ENCODE measurements around the gene IL18R1. TPM values are rescaled to one million over a fixed set of nuclear protein-coding genes. Genes with fewer than 3 reads are reported as not detected.
"Not testable (repeated sequence)": the region's sequence is repeated elsewhere in the genome, so short reads cannot be mapped to it uniquely, and the experiment has no call there.

The IL18R1 gene
- total RNA-seq, result 10 to 100 TPM; 17.4 to 31.7 TPM
- total RNA-seq, result 32.3 to 72.0 reads per million in 2 donors

- peak; percentile 56 to 69 (median 62) for DNase-seq
- ATAC-seq, result peak; percentile 85
- Mint-ChIP-seq H3K27me3 (no peaks in the 10 kb centered on the region), H3K4me1 (peaks cover 32% of the 10 kb centered on the region), H3K36me3 (ENCODE audit: low read depth) (peaks cover 3% of the 10 kb centered on the region), H3K27ac (peak within 1 kb of the TSS; percentile 99), H3K4me3 (peak within 1 kb of the TSS; percentile 100)
- H3K9me3 ChIP-seq (ENCODE audit: control insufficient read depth, low read length, poor library complexity, severe bottlenecking), result no peaks in the 10 kb centered on the region
Measured at GRCh38 chr2:102355526-102356380, at the start of gene IL18R1. Gene IL18R1, plus strand, starts transcription at chr2:102355796. Its CDS starts 6,865 bp downstream, at chr2:102362661.

GRCh38 chr2:102306125-102306524, 49.5 kb upstream of the IL18R1 start:
- Mint-ChIP-seq H3K36me3 (ENCODE audit: low read depth) (peaks cover 5% of the 10 kb centered on the region), H3K27ac (no peak overlapping the region), H3K27me3 (peaks cover 38% of the 10 kb centered on the region), H3K4me3 (no peak overlapping the region), H3K4me1 (peaks cover 18% of the 10 kb centered on the region)
- ATAC-seq, result no peak
- no peak for DNase-seq
- no peaks in the 10 kb centered on the region for H3K9me3 ChIP-seq (ENCODE audit: control insufficient read depth, low read length, poor library complexity, severe bottlenecking)

- peaks cover 2% of the 10 kb centered on the region for H3K36me3 Mint-ChIP-seq (ENCODE audit: low read depth)
- H3K4me3 Mint-ChIP-seq, result no peak within 1 kb of the TSS
- DNase-seq (no peak), ATAC-seq (no peak)
- H3K9me3 ChIP-seq (ENCODE audit: control insufficient read depth, low read length, poor library complexity, severe bottlenecking), result no peaks in the 10 kb centered on the region
- H3K27me3 Mint-ChIP-seq, result peaks cover 26% of the 10 kb centered on the region
- H3K4me1 Mint-ChIP-seq, result peaks cover under 1% of the 10 kb centered on the region
- H3K27ac Mint-ChIP-seq, result no peak within 1 kb of the TSS
Measured at GRCh38 chr2:102310964-102311640, 44.5 kb upstream of the IL18R1 start, which contains the start of gene IL1RL1. Gene IL1RL1, plus strand, starts transcription at chr2:102311563. Its CDS starts 26,702 bp downstream, at chr2:102338265.

GRCh38 chr2:102313025-102313424, 42.6 kb upstream of the IL18R1 start:
- no peak for ATAC-seq
- H3K9me3 ChIP-seq (ENCODE audit: control insufficient read depth, low read length, poor library complexity, severe bottlenecking), result no peaks in the 10 kb centered on the region
- Mint-ChIP-seq H3K36me3 (ENCODE audit: low read depth) (peaks cover 2% of the 10 kb centered on the region), H3K27ac (no peak overlapping the region), H3K4me3 (no peak overlapping the region), H3K27me3 (peaks cover 12% of the 10 kb centered on the region), H3K4me1 (no peaks in the 10 kb centered on the region)
- DNase-seq, result no peak

- Mint-ChIP-seq H3K27ac (no peak overlapping the region), H3K4me1 (no peaks in the 10 kb centered on the region), H3K27me3 (peaks cover 12% of the 10 kb centered on the region), H3K4me3 (no peak overlapping the region), H3K36me3 (ENCODE audit: low read depth) (peaks cover 2% of the 10 kb centered on the region)
- no peaks in the 10 kb centered on the region for H3K9me3 ChIP-seq (ENCODE audit: control insufficient read depth, low read length, poor library complexity, severe bottlenecking)
- DNase-seq (no peak), ATAC-seq (no peak)
Measured at GRCh38 chr2:102313471-102313870, 42.1 kb upstream of the IL18R1 start.

- H3K9me3 ChIP-seq (ENCODE audit: control insufficient read depth, low read length, poor library complexity, severe bottlenecking), result no peaks in the 10 kb centered on the region
- H3K4me1 Mint-ChIP-seq, result no peaks in the 10 kb centered on the region
- H3K4me3 Mint-ChIP-seq, result no peak overlapping the region
- H3K27me3 Mint-ChIP-seq, result peaks cover 12% of the 10 kb centered on the region
- ATAC-seq (no peak), DNase-seq (no peak)
- peaks cover 2% of the 10 kb centered on the region for H3K36me3 Mint-ChIP-seq (ENCODE audit: low read depth)
- H3K27ac Mint-ChIP-seq, result no peak overlapping the region
Measured at GRCh38 chr2:102313950-102314349, 41.6 kb upstream of the IL18R1 start.

- H3K9me3 ChIP-seq (ENCODE audit: control insufficient read depth, low read length, poor library complexity, severe bottlenecking), result no peaks in the 10 kb centered on the region
- Mint-ChIP-seq H3K27me3 (peaks cover 12% of the 10 kb centered on the region), H3K4me3 (no peak overlapping the region), H3K36me3 (ENCODE audit: low read depth) (peaks cover 2% of the 10 kb centered on the region), H3K27ac (no peak overlapping the region), H3K4me1 (no peaks in the 10 kb centered on the region)
- DNase-seq, result no peak
- ATAC-seq, result no peak
Measured at GRCh38 chr2:102315921-102316320, 39.7 kb upstream of the IL18R1 start.

- peaks cover 2% of the 10 kb centered on the region for H3K36me3 Mint-ChIP-seq (ENCODE audit: low read depth)
- ATAC-seq (no peak), DNase-seq (no peak)
- no peak overlapping the region for H3K27ac Mint-ChIP-seq
- H3K4me1 Mint-ChIP-seq, result no peaks in the 10 kb centered on the region
- no peaks in the 10 kb centered on the region for H3K9me3 ChIP-seq (ENCODE audit: control insufficient read depth, low read length, poor library complexity, severe bottlenecking)
- H3K4me3 Mint-ChIP-seq, result no peak overlapping the region
- peaks cover 7% of the 10 kb centered on the region for H3K27me3 Mint-ChIP-seq
Measured at GRCh38 chr2:102317715-102318114, 37.9 kb upstream of the IL18R1 start.

GRCh38 chr2:102318437-102318836, 37.2 kb upstream of the IL18R1 start:
- Mint-ChIP-seq H3K4me3 (no peak overlapping the region), H3K27ac (no peak overlapping the region), H3K27me3 (peaks cover 2% of the 10 kb centered on the region), H3K4me1 (no peaks in the 10 kb centered on the region), H3K36me3 (ENCODE audit: low read depth) (peaks cover 2% of the 10 kb centered on the region)
- no peak for ATAC-seq
- H3K9me3 ChIP-seq (ENCODE audit: control insufficient read depth, low read length, poor library complexity, severe bottlenecking), result no peaks in the 10 kb centered on the region
- DNase-seq, result no peak

GRCh38 chr2:102321941-102322719, 33.5 kb upstream of the IL18R1 start:
- H3K27me3 Mint-ChIP-seq, result peaks cover 12% of the 10 kb centered on the region

GRCh38 chr2:102324914-102325313, 30.7 kb upstream of the IL18R1 start:
- peaks cover 12% of the 10 kb centered on the region for H3K27me3 Mint-ChIP-seq
- H3K4me3 Mint-ChIP-seq; H3K4me1 Mint-ChIP-seq; ATAC-seq; H3K27ac Mint-ChIP-seq; DNase-seq; H3K36me3 Mint-ChIP-seq (ENCODE audit: low read depth); H3K9me3 ChIP-seq (ENCODE audit: control insufficient read depth, low read length, poor library complexity, severe bottlenecking): not testable (repeated sequence)

More at GRCh38 chr2:102321941-102322719, 33.5 kb upstream of the IL18R1 start:
- no peak overlapping the region for H3K4me3 Mint-ChIP-seq
- no peak overlapping the region for H3K27ac Mint-ChIP-seq
- no peaks in the 10 kb centered on the region for H3K9me3 ChIP-seq (ENCODE audit: control insufficient read depth, low read length, poor library complexity, severe bottlenecking)
- DNase-seq (no peak), ATAC-seq (no peak)
- peaks cover 2% of the 10 kb centered on the region for H3K36me3 Mint-ChIP-seq (ENCODE audit: low read depth)
- H3K4me1 Mint-ChIP-seq, result no peaks in the 10 kb centered on the region

- Mint-ChIP-seq H3K27me3 (peaks cover 8% of the 10 kb centered on the region), H3K4me1 (no peaks in the 10 kb centered on the region), H3K36me3 (ENCODE audit: low read depth) (no peaks in the 10 kb centered on the region), H3K27ac (no peak overlapping the region), H3K4me3 (no peak overlapping the region)
- DNase-seq (no peak), ATAC-seq (no peak)
- no peaks in the 10 kb centered on the region for H3K9me3 ChIP-seq (ENCODE audit: control insufficient read depth, low read length, poor library complexity, severe bottlenecking)
Measured at GRCh38 chr2:102331311-102331980, 24.1 kb upstream of the IL18R1 start.

Measured in T-helper 17 cell (primary cell).